AG04449 (cell line): Measurements from ENCODE around the gene NUP214.

Source experiments
- CTCF ChIA-PET: fragments of 350-600 bp; formaldehyde crosslinking; extraction: SDS; loops from one replicate; lab custom pipeline; 2021; ENCODE audit warnings: antibody characterized with exemption; lab: Yijun Ruan, JAX
- POLR2A ChIA-PET: fragments of 400-600, 350-600 bp; formaldehyde crosslinking; extraction: SDS; loops from one replicate; lab custom pipeline; 2020; ENCODE audit warnings: antibody characterized with exemption, inconsistent platforms; lab: Yijun Ruan, JAX
- DNase-seq: peaks from one replicate; pipeline ENCODE4 v3.0.0-alpha.2; 2010; ENCODE audit warnings: low read depth, low spot score
- H3K4me3 ChIP-seq: 2 replicates; pipeline ENCODE4 v1.5.1; 2011; ENCODE audit warnings: low read depth, mild to moderate bottlenecking, control low read depth, low read length
- TF ChIP-seq, protein P1 (sequence below): IDR thresholded peaks from one replicate; pipeline ENCODE4 v1.5.1; 2011; ENCODE audit warnings: mild to moderate bottlenecking, moderate library complexity, low read length, control low read depth, inconsistent platforms; ENCODE audit not compliant: insufficient read depth; ENCODE audit errors: missing control alignments

The NUP214 gene

DNA sequence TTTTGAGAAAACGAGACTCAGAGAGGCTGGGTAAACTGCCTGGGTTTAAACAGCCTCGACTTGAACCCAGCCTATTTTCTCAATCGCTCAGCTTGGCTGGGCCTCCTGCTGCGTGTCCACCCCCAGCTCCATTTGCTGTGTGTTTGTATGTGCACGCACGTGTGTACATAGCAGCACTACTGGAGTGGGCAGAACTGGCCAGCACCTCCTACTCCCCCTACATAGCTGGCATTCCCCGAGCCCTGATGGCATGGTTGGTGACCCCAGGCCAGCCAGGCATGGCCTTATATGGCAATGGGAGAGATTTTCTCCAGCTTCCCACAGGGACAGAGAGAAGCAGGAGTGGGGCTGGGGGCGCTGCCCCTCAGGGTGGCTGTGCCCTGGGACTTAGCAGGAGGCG lies 24.9 kb upstream of the NUP214 start:
- ChIA-PET CTCF (interaction anchor here (0.9 kb wide), 1 partner anchor 42 kb away, joined by 4 read pairs; no protein-coding TSS in a partner anchor), POLR2A (no interaction called here)
- no peak overlapping the region for H3K4me3 ChIP-seq
- TF ChIP-seq, protein P1, sequence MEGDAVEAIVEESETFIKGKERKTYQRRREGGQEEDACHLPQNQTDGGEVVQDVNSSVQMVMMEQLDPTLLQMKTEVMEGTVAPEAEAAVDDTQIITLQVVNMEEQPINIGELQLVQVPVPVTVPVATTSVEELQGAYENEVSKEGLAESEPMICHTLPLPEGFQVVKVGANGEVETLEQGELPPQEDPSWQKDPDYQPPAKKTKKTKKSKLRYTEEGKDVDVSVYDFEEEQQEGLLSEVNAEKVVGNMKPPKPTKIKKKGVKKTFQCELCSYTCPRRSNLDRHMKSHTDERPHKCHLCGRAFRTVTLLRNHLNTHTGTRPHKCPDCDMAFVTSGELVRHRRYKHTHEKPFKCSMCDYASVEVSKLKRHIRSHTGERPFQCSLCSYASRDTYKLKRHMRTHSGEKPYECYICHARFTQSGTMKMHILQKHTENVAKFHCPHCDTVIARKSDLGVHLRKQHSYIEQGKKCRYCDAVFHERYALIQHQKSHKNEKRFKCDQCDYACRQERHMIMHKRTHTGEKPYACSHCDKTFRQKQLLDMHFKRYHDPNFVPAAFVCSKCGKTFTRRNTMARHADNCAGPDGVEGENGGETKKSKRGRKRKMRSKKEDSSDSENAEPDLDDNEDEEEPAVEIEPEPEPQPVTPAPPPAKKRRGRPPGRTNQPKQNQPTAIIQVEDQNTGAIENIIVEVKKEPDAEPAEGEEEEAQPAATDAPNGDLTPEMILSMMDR, result no peak
- DNase-seq, result no peak

GRCh38 chr9:131101207-131101964 lies 24.0 kb upstream of the NUP214 start:
- ChIA-PET CTCF (no interaction called here), POLR2A (no interaction called here)
- DNase-seq, result no peak
- TF ChIP-seq, protein P1, result no peak
- H3K4me3 ChIP-seq, result no peak overlapping the region

DNA sequence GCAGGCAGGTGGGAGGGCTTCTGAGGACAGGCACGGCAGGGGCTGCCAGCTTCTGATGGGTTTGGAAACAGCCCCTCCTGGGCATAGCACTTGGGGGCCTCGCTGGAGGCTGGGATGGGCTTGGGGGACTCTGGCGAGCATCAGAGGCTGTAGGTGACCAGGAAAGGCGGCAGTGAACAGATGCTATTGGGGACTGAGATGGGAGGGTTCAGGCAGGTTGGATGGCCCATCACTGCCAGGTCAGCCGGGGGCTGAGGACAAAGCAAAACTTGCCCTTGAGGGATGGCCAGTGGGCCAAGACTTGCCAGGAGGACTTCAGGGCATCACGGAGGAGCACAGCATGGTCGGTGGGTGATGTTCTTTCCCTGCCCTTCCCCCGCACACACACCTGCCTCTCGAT lies 22.4 kb upstream of the NUP214 start:
- no peak overlapping the region for H3K4me3 ChIP-seq
- TF ChIP-seq, protein P1, result no peak
- no peak for DNase-seq
- CTCF ChIA-PET, result interaction anchor here (0.6 kb wide), 1 partner anchor 705 kb away, joined by 3 read pairs; no protein-coding TSS in a partner anchor
- POLR2A ChIA-PET, result no interaction called here

DNA sequence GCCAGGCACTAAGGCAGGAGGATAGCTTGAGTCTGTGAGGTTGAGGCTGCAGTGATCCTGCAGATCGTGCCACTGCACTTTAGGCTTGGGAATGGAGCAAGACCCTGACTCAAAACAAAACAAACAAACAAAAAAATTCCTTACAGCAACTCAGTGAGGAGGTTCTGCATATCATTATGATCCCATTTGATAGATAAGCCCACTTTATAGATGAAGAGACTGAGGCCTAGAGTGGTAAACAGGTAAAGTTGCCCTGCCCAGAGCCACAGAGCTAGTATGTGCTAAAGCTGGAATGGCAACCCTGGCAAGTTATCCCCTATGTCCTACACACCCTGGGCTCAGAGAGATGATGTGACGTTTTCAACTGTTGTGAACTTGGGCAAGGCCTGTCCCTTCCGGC lies 21.9 kb upstream of the NUP214 start:
- no peak overlapping the region for H3K4me3 ChIP-seq
- no peak for DNase-seq
- POLR2A ChIA-PET, result no interaction called here
- TF ChIP-seq, protein P1, result no peak
- CTCF ChIA-PET, result no interaction called here

DNA sequence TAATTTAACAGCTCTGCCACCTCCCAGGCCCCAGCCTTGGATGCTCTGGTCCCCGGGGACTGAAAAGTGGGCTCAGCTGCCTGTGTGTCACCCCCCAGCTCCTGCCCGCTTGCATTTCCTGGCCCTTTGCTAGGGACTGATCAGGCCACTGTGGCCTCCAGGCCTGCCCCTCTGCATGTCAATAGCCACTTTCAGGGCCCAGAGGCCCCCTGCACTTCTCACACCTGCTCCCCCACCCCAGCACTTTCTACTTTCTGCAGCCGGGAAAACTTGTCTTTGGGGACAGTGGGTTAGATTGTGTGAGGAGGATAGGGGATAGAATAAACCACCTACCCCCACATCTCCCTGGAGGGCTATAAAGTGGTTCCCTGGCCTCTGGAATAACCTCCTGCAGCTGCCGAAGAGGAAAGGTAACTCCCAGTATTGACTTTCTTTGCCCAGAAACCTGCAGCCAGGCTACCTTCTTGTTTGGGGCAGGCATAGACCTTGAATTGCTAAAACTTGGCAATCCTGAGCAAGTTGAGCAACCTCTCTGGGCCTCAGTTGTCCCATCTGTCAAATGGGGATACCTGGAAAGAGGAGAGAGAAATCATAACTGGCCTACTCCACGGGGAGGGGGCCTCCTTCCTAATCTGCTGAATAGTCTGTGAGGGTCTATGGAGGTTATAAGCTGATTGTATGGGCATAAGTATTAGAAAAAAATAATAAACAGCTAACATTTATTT lies 21.2 kb upstream of the NUP214 start:
- H3K4me3 ChIP-seq, result no peak overlapping the region
- TF ChIP-seq, protein P1, result no peak
- CTCF ChIA-PET, result interaction anchor here (1.0 kb wide), 1 partner anchor 25 kb away, joined by 3 read pairs; no protein-coding TSS in a partner anchor
- POLR2A ChIA-PET, result no interaction called here
- DNase-seq, result no peak

DNA sequence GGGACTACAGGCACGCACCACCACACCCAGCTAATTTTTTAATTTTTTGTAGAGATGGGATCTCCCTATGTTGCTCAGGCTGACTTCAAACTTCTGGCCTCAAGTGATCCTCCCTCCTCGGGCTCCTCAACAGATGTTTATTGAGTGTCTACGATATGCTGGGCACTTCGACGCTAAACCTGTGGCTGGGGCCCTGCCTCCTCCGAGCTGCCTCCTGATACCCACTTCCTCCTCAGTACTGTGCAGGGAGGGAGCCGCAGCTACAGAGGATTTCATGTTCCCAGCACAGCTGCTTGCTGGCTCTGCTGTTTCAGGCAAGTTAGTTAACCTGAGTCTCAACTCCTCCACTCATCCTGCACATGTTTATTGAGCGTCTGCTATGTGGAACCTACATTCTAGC lies 19.4 kb upstream of the NUP214 start:
- TF ChIP-seq, protein P1, result no peak
- CTCF ChIA-PET, result interaction anchor here (1.2 kb wide), 1 partner anchor 17 kb away, joined by 3 read pairs; no protein-coding TSS in a partner anchor
- no peak for DNase-seq
- POLR2A ChIA-PET, result no interaction called here
- H3K4me3 ChIP-seq, result no peak overlapping the region
